NCI-H1436 treated with DMSO at 0.1 percent for 48 hours (cell line): ENCODE results near the gene CD207.

Experiments
- DNase-seq: peaks from one replicate; lab custom pipeline; 2025; lab: John Stamatoyannopoulos, UW

The CD207 gene

GRCh38 chr2:70793450-70793849 lies 42.2 kb downstream of the CD207 start:
- DNase-seq, result no peak

DNA sequence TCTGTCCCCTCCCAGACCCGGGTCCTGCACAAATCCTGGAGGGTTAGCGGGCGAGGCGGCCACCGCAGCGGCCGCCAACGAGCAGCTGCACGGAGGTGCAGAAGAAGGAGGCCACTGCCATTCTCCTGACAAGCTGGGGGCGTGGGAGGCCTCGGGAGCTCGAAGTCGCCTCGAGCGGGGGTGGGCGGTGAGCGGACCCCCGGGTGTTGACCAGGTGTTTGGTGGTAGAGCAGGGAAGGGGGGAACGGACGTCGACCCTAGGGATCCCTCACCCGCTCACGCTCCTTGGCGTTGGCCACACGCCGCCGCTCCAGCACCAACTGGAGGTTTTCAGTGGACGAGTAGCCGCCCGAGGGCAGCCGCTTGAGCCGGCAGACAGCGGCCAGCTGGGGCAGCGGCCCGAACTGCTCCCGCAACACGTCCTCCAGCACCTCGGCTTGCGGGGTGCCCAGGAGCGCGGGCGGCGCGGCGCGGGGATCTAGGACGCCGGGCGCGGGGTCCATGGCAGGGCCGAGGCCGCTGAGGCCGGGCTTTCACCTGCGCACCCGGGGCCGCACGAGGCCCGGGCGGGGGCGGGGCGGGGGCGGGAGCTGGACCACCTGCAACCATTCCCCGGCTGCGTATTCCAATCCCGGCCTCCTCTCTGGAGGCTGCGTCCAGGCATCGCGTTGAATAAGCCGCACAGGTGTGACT lies 45.3 kb downstream of the CD207 start, which contains the start of gene FIGLA:
FIGLA (minus strand) TSS at position 508 of the 693 bp plus-strand sequence; CDS start at position 503, 5 bp downstream.
- DNase-seq, result no peak

- no peak for DNase-seq
Observed at GRCh38 chr2:70789304-70790135, 46.1 kb downstream of the CD207 start.

DNA sequence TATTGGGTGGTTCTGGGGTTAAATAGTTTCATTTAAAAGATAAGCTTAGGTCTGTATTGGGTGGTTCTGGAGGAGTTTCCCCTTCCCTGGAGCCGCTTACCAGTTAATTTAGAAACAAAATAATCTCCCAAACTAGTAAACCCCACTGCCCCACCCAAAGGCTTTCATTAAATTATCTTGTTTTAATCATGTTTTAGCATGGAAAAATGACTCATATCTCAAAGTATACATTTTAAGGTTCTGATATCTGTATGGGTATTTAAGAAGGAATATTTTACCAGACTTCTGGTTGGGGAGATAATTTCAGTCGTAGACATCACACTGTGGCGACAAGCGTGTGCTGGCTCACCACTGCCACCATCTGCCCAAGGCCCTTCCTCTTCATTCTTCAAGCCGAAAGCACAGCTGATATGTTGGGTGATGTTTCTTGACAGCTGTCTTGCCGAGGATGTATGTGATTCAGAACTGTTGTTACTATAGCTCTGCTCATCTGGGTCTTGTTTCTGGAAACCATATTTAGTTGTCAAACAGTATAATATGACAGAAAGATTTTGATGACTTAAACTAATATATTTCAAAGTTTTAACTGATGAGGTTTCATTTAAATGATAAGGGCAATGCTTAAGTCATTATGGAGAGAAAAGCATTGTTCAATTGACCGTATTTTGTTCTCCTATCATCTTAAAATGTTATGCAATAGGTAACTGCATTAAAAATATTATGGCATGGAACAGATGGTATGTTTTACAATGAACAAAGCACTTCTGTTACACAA lies 50.3 kb downstream of the CD207 start:
- DNase-seq, result no peak

DNA sequence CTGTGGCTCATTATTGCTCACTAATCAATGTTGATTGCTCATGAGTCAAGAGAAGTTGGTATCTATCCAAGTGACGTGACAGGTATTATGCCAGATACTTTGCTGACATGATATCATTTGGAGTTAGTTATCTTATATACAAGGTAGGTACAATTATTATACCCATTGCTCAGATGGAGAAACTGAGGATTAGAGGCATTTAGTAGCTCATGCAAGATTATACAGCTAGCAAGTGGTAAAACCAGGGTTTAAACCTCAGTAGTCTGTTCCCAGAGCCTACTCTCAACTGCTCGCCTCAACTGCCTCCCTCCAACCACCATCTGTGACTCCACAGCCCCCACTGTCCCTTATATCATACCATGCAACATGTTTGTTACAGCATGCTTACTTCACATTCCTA lies 51.3 kb downstream of the CD207 start:
- no peak for DNase-seq
